ENCODE data around the gene ZNF185.
A peak's percentile ranks its signal among the peaks of the same experiment; 100 is the strongest.

The ZNF185 gene

DNA sequence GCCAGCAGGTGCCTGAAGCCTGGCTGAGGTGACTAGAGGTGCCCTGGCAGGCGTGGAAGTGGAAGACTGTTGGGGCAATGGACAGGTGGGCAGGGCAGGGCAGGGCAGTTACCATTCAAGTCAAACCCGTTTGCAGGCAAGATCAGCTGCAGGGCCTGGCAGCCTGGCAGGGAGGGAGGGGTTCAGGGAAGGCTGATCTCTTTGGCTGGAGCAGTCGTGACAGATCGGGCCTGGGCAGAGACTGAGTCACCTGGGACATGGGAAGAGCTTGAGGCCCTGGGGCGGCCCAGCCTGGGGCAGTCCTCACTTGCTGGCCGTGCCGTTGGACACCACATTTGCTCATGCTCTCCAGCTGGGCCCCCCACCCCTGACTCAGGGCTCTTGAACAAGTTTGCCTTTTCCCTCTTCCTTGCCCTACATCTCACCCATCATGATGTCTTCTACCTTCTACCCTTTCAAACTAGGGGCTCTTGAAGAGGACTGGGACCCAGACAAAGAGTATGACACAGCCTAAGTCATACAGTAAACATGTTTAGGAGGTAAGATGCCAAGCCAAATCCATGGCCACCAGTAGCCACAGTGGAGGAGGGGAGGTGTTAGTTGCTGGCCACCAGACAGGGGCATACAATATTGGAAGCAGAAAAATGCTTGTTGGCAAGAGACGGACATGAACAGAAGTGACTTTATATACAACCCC is 2.0 kb upstream of the ZNF185 start:
- peak overlapping the region; percentile 70 for H3K4me3 Mint-ChIP-seq
- H3K36me3 Mint-ChIP-seq (ENCODE audit: low read depth), result no peaks in the 10 kb centered on the region
- H3K4me1 Mint-ChIP-seq, result peaks cover 58% of the 10 kb centered on the region
- no peak overlapping the region for H3K27ac Mint-ChIP-seq
- peaks cover 58% of the 10 kb centered on the region for H3K9me3 Mint-ChIP-seq
- TF ChIP-seq, protein P1, sequence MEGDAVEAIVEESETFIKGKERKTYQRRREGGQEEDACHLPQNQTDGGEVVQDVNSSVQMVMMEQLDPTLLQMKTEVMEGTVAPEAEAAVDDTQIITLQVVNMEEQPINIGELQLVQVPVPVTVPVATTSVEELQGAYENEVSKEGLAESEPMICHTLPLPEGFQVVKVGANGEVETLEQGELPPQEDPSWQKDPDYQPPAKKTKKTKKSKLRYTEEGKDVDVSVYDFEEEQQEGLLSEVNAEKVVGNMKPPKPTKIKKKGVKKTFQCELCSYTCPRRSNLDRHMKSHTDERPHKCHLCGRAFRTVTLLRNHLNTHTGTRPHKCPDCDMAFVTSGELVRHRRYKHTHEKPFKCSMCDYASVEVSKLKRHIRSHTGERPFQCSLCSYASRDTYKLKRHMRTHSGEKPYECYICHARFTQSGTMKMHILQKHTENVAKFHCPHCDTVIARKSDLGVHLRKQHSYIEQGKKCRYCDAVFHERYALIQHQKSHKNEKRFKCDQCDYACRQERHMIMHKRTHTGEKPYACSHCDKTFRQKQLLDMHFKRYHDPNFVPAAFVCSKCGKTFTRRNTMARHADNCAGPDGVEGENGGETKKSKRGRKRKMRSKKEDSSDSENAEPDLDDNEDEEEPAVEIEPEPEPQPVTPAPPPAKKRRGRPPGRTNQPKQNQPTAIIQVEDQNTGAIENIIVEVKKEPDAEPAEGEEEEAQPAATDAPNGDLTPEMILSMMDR (IDR thresholded peaks at IDR 0.05), result no peak
- H3K27me3 Mint-ChIP-seq (ENCODE audit: low read depth, poor library complexity), result no peaks in the 10 kb centered on the region
- DNase-seq, result no peak

DNA sequence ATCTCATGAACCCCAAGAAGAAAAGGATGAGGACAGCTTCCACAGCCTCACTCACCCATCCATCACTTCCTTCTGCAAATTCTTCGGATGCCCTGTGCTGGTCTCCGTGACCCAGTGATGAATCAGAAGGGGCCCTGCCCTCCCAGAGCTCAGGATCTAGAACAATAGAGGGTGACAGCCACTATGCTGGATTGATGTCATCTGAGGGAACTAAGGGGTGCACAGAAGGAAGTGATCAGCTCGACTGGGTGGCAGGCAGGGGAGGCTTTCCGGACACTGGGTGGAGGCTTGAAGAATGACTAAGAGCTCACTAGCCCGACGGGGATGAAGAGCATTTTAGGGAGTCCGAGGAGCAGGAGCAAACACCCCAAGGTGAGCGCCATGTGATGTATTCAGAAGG is 1.4 kb upstream of the ZNF185 start:
- Mint-ChIP-seq H3K4me1 (peaks cover 54% of the 10 kb centered on the region), H3K27ac (no peak overlapping the region), H3K4me3 (peak overlapping the region; percentile 70)

DNA sequence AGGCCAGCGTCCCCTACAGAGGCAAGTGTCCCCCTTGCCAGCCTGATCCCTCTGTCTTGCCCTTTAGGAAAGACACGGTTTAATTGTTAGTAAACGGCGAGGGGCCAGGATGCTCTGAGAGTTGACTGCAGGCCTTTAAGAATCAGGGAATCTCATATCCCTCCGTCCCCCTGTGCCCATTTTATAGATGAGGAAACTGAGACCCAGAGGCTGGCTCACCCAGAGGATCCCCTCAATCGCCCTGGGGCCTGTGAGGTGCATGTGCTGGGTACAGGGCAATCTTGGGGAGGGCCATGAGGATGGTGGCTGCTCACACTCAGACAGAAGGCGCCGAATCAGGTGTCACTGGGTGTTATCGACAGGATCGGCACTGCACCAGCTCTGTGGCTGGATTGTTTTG is 575 bp downstream of the ZNF185 start:
- no peak overlapping the region for H3K27ac Mint-ChIP-seq
- TF ChIP-seq, protein P1 (IDR thresholded peaks at IDR 0.05), result no peak
- H3K4me1 Mint-ChIP-seq, result peaks cover 60% of the 10 kb centered on the region
- peaks cover 63% of the 10 kb centered on the region for H3K9me3 Mint-ChIP-seq
- DNase-seq, result no peak
- H3K4me3 Mint-ChIP-seq, result peak overlapping the region; percentile 52
- no peaks in the 10 kb centered on the region for H3K36me3 Mint-ChIP-seq (ENCODE audit: low read depth)
- H3K27me3 Mint-ChIP-seq (ENCODE audit: low read depth, poor library complexity), result no peaks in the 10 kb centered on the region

More for the DNA sequence above, 1.4 kb upstream of the ZNF185 start:
- Mint-ChIP-seq H3K27me3 (ENCODE audit: low read depth, poor library complexity) (no peaks in the 10 kb centered on the region), H3K9me3 (peaks cover 58% of the 10 kb centered on the region), H3K36me3 (ENCODE audit: low read depth) (no peaks in the 10 kb centered on the region)
- TF ChIP-seq, protein P1 (IDR thresholded peaks at IDR 0.05), result no peak
- DNase-seq, result no peak

DNA sequence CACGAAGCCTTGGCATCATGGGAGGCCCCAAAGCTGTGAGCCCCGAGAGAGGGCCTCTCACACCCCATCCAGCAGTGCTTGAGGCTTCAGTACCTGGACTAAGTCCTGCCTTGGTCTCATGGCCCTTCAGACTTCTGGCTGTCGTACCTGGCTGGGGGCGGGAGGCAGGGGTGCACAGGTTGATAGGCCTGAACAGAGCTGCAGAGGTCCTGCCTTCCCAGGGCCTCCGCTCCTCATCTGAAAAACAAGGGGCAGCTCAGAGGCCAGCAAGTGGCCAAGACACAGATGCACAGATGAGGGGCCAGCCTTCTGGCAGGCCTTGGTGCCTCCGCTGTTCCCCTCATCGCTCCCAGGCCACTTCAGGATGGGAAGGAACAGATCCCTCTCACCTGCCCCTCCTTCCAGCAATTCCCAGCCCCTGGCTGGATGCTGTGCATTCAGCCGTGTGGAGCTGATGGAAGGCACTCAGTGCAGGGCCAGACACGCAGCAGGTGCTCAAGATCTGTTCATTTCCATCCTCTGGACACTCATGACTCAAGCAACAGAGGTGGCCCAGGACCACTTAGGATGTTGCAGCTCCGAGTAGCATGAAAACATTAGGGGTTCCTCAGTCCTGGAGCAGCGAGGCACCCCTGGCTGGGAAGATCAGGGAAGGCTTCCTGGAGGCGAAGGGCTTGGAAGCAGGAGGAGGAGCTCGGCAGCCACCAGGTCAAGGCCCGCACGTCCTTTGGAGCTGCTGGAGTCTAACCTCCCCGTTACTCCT is 1.4 kb downstream of the ZNF185 start:
- no peak overlapping the region for H3K27ac Mint-ChIP-seq

DNA sequence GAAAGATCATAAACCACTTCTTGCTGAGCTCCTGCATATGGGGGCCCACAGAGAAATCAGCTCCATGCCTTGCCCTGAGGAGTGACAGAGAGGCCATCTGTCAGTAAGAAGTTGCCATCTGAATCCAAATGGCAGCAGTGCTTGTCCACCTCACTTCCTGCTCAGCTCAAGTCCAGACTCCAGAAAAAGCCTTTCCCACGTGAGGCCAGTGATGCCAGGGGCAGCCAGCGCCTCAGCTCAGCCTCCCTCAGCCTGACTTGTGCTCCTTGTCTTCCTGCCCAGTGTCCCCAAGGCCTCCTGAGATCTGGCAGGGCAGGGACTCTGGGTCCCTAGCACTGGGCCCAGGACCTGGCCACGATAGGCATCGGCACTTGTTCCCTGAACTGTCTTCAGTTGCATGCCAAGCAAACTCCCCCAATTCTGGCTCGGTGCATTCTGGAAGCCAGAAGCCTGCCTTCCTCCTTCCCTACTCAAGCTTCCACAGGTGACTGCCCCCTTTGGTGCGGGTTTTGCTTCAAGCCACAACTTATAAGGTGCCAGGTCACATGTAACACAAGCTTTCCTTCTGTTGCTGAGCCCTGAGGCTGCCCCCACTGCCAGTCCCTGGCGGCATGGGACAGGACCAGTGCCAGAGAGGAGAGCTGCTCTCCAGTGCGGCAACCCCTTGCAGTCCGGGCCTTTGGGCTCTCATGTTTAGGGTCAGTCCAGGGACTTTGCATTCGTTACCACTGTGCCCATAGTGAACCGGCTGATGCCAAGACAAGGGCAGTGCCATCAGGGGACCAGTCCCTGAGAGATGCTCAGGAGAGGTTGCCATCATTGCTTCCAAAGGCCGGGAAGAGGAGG is 2.2 kb downstream of the ZNF185 start:
- no peaks in the 10 kb centered on the region for H3K36me3 Mint-ChIP-seq (ENCODE audit: low read depth)
- peaks cover 60% of the 10 kb centered on the region for H3K4me1 Mint-ChIP-seq
- H3K27me3 Mint-ChIP-seq (ENCODE audit: low read depth, poor library complexity), result no peaks in the 10 kb centered on the region
- H3K9me3 Mint-ChIP-seq, result peaks cover 57% of the 10 kb centered on the region
- peak overlapping the region; percentile 52 for H3K4me3 Mint-ChIP-seq
- DNase-seq, result no peak
- TF ChIP-seq, protein P1 (IDR thresholded peaks at IDR 0.05), result no peak
- no peak overlapping the region for H3K27ac Mint-ChIP-seq

More for the DNA sequence above, 1.4 kb downstream of the ZNF185 start:
- H3K36me3 Mint-ChIP-seq (ENCODE audit: low read depth), result no peaks in the 10 kb centered on the region
- TF ChIP-seq, protein P1 (IDR thresholded peaks at IDR 0.05), result no peak
- no peak overlapping the region for H3K4me3 Mint-ChIP-seq
- no peak for DNase-seq
- peaks cover 60% of the 10 kb centered on the region for H3K4me1 Mint-ChIP-seq
- no peaks in the 10 kb centered on the region for H3K27me3 Mint-ChIP-seq (ENCODE audit: low read depth, poor library complexity)
- peaks cover 61% of the 10 kb centered on the region for H3K9me3 Mint-ChIP-seq

Data from nephron progenitor cell (in vitro differentiated cells).